ENCODE data around the gene OR1L4.

Gene OR1L4, protein sequence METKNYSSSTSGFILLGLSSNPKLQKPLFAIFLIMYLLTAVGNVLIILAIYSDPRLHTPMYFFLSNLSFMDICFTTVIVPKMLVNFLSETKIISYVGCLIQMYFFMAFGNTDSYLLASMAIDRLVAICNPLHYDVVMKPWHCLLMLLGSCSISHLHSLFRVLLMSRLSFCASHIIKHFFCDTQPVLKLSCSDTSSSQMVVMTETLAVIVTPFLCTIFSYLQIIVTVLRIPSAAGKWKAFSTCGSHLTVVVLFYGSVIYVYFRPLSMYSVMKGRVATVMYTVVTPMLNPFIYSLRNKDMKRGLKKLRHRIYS

DNA sequence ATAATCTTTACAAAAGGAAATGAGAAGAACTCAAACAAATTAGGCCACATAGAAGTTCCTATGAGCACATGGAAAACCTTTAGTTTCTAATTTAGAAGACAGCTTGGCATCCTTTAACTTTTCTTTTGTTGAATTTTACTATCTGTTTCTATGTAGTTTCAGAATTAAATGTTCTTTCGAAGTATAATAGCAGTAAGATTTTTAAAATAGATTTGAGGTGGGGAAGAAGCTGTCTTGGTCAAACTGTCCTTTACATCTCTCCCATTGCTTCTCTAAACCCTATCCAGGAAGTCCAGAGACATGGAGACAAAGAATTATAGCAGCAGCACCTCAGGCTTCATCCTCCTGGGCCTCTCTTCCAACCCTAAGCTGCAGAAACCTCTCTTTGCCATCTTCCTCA is at the start of gene OR1L4:
Gene OR1L4 (plus strand): TSS at position 301 of the 400 bp plus-strand sequence. CDS start 0 bp downstream, at position 301.
- H3K27ac ChIP-seq, result no peak within 1 kb of the TSS
- H3K4me3 ChIP-seq, result no peak within 1 kb of the TSS

DNA sequence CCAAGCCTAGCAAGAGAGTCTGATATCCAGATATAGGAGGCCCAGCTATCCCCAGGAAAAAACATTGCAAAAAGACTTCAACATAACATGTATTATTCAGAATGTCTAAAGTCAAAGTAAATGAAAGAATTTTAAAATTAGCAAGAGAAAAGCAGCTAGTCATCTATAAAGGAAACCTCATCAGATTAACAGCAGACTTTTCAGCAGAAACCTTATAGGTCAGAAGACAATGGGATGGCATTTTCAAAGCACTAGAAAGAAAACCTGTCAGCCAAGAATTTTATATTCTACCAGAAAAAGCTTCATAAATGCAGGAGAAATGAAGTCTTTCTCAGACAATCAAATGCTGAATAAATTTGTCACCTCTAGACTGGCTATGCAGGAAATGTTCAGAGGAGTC is 38.9 kb upstream of the OR1L4 start:
- H3K4me3 ChIP-seq, result no peak overlapping the region

DNA sequence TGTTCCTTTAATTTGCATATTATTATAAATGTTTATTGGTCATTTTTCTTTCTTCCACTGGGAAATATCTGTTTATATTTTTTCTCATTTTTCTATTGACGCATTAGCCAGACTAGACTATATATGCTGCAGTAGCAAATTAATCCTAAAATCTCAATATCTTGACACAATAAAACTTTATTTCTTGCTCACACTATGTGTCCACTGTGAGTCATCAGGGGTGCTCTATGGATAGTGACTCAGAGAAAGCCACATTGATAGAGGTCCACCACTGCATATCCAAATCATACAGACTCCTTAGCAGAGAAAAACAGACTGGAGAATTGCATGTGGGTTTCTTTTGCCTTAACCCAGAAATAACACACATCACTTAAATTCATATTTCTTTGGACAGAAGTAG is 28.1 kb upstream of the OR1L4 start:
- H3K4me3 ChIP-seq, result no peak overlapping the region
- H3K27ac ChIP-seq, result no peak overlapping the region

More for the DNA sequence above, 38.9 kb upstream of the OR1L4 start:
- H3K27ac ChIP-seq, result no peak overlapping the region

DNA sequence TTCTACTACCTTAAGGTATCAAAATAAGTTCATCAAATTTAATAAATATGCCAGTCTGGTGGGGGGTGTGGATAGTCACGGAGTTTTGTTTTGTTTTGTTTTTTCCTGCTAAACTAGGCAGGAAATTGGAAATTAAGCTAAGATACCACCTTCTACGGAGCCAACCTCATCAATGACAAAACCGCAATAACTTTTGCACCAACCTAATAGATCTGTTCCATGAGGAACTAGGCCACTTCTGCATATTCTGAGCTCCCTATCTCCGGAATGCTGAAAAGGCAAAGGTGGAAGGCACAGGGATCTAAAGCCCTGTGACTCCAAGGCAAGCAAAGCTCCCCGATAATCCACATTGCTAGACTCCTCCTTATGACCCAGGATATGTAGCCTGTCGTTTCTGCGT is 5.8 kb upstream of the OR1L4 start:
- H3K4me3 ChIP-seq, result no peak overlapping the region
- no peak overlapping the region for H3K27ac ChIP-seq

DNA sequence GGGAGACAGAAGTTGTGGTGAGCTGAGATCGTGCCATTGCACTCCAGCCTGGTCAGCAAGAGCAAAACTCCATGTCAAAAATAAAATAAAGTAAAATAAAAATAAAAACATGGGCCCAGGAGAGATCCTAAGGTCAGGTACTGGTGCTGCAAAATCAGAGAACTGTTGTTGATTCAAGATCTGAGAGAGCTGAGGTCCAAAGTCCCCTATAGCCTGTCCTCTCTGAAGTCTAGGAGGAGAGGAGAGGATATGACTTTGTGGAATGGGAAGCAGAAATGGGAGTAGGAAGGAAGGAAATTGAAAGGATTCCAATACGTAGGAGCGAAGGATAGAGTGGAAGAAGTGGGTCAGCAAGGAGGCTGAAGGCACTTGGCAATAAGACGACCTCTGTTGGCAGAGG is 4.6 kb upstream of the OR1L4 start:
- Histone ChIP-seq H3K27ac (no peak overlapping the region), H3K4me3 (no peak overlapping the region)

DNA sequence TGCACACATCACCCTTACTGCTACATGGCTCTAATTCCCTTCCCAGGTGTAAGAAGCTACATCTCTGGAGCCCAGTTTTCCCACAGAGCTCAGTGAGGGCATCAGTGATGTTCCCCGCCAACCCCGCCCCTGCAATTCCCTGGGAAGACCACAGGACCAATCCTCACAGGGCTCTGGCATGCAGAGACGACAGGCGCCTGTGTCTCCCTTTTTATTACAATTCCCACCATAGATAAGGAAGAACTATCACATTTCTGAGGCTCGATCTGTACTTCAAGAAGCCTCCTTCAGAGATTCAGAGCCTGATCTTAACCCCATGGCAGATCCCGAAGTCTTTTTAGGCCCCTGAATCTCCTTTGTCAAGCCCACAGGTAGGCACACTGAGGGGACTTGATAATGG is 18.2 kb downstream of the OR1L4 start, which contains the start of gene OR1L6:
Gene OR1L6 (plus strand): TSS at position 301 of the 400 bp plus-strand sequence. CDS start 7,545 bp downstream, outside the sequence.
- Histone ChIP-seq H3K27ac (no peak within 1 kb of the TSS), H3K4me3 (no peak within 1 kb of the TSS)

DNA sequence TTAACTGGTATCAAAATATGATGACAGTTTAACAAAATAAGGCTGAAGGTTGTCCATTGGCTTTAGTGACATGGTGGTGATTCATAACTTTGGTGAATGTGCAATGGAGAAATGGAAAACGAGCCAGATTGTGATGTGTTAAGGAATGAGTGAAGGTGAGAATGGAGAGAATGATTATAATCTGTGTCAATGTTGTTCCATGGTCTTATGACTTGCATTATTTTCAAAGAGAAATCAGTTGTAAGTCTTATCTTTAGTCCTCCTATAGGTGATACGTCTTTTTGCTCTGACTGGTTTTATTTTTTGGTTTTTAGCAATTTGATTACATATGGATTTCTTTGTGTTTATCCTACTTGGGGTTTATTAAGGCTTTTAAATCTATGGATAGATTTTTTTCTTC is 31.0 kb downstream of the OR1L4 start:
- Histone ChIP-seq H3K4me3 (no peak overlapping the region), H3K27ac (no peak overlapping the region)

- no peak overlapping the region for H3K4me3 ChIP-seq
- no peak overlapping the region for H3K27ac ChIP-seq
These were observed 44.0 kb downstream of the OR1L4 start for GRCh38 chr9:122767817-122768216.
